ENCODE results near the gene IMP4. TPM values are rescaled to one million over a fixed set of nuclear protein-coding genes. Genes with fewer than 3 reads are reported as not detected.

IMP4 gene
- total RNA-seq, 1 experiment from 2014 or later = 120 TPM

GRCh38 chr2:130355578-130356431, 13.1 kb downstream of the IMP4 start, which contains the start of gene PTPN18:
TSS of gene PTPN18 (plus strand) at chr2:130356056. CDS start at chr2:130356108, 52 bp downstream.
- Mint-ChIP-seq H3K9me3 (ENCODE audit: unreplicated experiment) (no peaks in the 10 kb centered on the region), H3K4me3 (ENCODE audit: unreplicated experiment) (peak within 1 kb of the TSS; percentile 90), H3K36me3 (ENCODE audit: insufficient read depth, unreplicated experiment) (peaks cover 7% of the 10 kb centered on the region), H3K27me3 (ENCODE audit: insufficient read depth, unreplicated experiment) (no peaks in the 10 kb centered on the region), H3K27ac (ENCODE audit: unreplicated experiment) (peak within 1 kb of the TSS; percentile 86), H3K4me1 (ENCODE audit: low read depth, unreplicated experiment) (peaks cover 10% of the 10 kb centered on the region)
- Histone ChIP-seq H3K36me3 (ENCODE audit: control insufficient read depth, insufficient read depth, low read length) (no peaks in the 10 kb centered on the region), H3K27me3 (replicated peaks; ENCODE audit: control insufficient read depth, insufficient read depth, low read length) (no peaks in the 10 kb centered on the region), H3K4me3 (ENCODE audit: low read depth, low read length) (peak within 1 kb of the TSS; percentile 75), H3K4me1 (peaks cover 5% of the 10 kb centered on the region; the same call in 1 of the 2 replicates), H3K9me3 (no peaks in the 10 kb centered on the region)
- BruUV-seq (replicated peaks) = no TSS peak
- POLR2A ChIA-PET = interaction anchor here (1.0 to 1.8 kb wide), 2 partner anchors 13 to 17 kb away, joined by 3 to 19 read pairs; partner anchors contain the start of gene IMP4
- CTCF ChIA-PET = interaction anchor here (0.5 to 1.8 kb wide), 6 partner anchors 13 to 115 kb away, joined by 3 to 17 read pairs (median 4); partner anchors contain the start of gene IMP4
- DNase-seq = peak; percentile 90 to 94
- intact Hi-C loops (cut with micrococcal nuclease; ENCODE audit: unreplicated experiment) = loop anchor here (1.0 to 5.0 kb wide), 4 partner anchors 14 to 71 kb away; partner anchors contain the start of gene IMP4
- TF ChIP-seq, protein P1, sequence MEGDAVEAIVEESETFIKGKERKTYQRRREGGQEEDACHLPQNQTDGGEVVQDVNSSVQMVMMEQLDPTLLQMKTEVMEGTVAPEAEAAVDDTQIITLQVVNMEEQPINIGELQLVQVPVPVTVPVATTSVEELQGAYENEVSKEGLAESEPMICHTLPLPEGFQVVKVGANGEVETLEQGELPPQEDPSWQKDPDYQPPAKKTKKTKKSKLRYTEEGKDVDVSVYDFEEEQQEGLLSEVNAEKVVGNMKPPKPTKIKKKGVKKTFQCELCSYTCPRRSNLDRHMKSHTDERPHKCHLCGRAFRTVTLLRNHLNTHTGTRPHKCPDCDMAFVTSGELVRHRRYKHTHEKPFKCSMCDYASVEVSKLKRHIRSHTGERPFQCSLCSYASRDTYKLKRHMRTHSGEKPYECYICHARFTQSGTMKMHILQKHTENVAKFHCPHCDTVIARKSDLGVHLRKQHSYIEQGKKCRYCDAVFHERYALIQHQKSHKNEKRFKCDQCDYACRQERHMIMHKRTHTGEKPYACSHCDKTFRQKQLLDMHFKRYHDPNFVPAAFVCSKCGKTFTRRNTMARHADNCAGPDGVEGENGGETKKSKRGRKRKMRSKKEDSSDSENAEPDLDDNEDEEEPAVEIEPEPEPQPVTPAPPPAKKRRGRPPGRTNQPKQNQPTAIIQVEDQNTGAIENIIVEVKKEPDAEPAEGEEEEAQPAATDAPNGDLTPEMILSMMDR (IDR thresholded peaks at IDR 0.05; ENCODE audit: insufficient read depth in 1 of 2, low read depth in 1 of 2, low read length in 1 of 2, severe bottlenecking in 1 of 2, unreplicated experiment in 1 of 2) = peak; percentile 47 to 53

DNA sequence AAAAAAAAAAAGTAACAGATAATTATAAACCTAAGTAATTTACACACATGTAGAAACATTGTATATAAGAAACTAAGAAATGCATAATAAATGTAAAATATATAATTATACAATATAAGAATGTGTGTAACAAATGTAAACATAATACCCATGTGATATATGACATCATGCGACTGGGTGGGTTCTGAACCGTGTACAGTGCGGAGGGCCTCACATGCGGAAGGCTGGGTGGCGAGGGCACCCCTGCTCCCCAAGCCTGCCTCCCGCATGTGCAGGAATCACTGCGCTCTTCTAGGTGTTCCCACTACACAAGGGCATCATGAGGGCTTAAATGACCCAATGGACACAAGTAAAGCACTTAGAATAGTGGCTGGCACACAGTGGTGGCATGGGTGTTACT, 15.2 kb downstream of the IMP4 start:
- POLR2A ChIA-PET = no interaction called here
- H3K4me1 ChIP-seq = peaks cover 5% of the 10 kb centered on the region; the same call in 1 of the 2 replicates
- no peaks in the 10 kb centered on the region for H3K36me3 ChIP-seq (ENCODE audit: control insufficient read depth, insufficient read depth, low read length)
- Mint-ChIP-seq H3K4me1 (ENCODE audit: low read depth, unreplicated experiment) (peaks cover 10% of the 10 kb centered on the region), H3K27me3 (ENCODE audit: insufficient read depth, unreplicated experiment) (no peaks in the 10 kb centered on the region), H3K9me3 (ENCODE audit: unreplicated experiment) (no peaks in the 10 kb centered on the region), H3K4me3 (ENCODE audit: unreplicated experiment) (no peak overlapping the region), H3K27ac (ENCODE audit: unreplicated experiment) (no peak overlapping the region), H3K36me3 (ENCODE audit: insufficient read depth, unreplicated experiment) (no peaks in the 10 kb centered on the region)
- BruUV-seq (replicated peaks) = no TSS peak
- CTCF ChIA-PET = no interaction called here
- intact Hi-C loops (cut with micrococcal nuclease; ENCODE audit: unreplicated experiment) = loop anchor here (5.0 kb wide), 1 partner anchor 69 kb away; no protein-coding TSS in a partner anchor
- H3K27me3 ChIP-seq (replicated peaks; ENCODE audit: control insufficient read depth, insufficient read depth, low read length) = no peaks in the 10 kb centered on the region
- TF ChIP-seq, protein P1 (IDR thresholded peaks at IDR 0.05; ENCODE audit: insufficient read depth in 1 of 2, low read depth in 1 of 2, low read length in 1 of 2, severe bottlenecking in 1 of 2, unreplicated experiment in 1 of 2) = no peak
- H3K9me3 ChIP-seq = no peaks in the 10 kb centered on the region
- no peak overlapping the region for H3K4me3 ChIP-seq (ENCODE audit: low read depth, low read length)
- DNase-seq = no peak

GRCh38 chr2:130358420-130359350, 16.0 kb downstream of the IMP4 start:
- Mint-ChIP-seq H3K4me1 (ENCODE audit: low read depth, unreplicated experiment) (peaks cover 10% of the 10 kb centered on the region), H3K27ac (ENCODE audit: unreplicated experiment) (no peak overlapping the region), H3K27me3 (ENCODE audit: insufficient read depth, unreplicated experiment) (no peaks in the 10 kb centered on the region), H3K36me3 (ENCODE audit: insufficient read depth, unreplicated experiment) (no peaks in the 10 kb centered on the region), H3K4me3 (ENCODE audit: unreplicated experiment) (no peak overlapping the region), H3K9me3 (ENCODE audit: unreplicated experiment) (no peaks in the 10 kb centered on the region)
- H3K4me3 ChIP-seq (ENCODE audit: low read depth, low read length) = no peak overlapping the region
- H3K9me3 ChIP-seq = no peaks in the 10 kb centered on the region
- no TSS peak for BruUV-seq (replicated peaks)
- ChIA-PET CTCF (no interaction called here), POLR2A (no interaction called here)
- H3K27me3 ChIP-seq (replicated peaks; ENCODE audit: control insufficient read depth, insufficient read depth, low read length) = no peaks in the 10 kb centered on the region
- peaks cover 5% of the 10 kb centered on the region; the same call in 1 of the 2 replicates for H3K4me1 ChIP-seq
- DNase-seq = no peak
- TF ChIP-seq, protein P1 (IDR thresholded peaks at IDR 0.05; ENCODE audit: insufficient read depth in 1 of 2, low read depth in 1 of 2, low read length in 1 of 2, severe bottlenecking in 1 of 2, unreplicated experiment in 1 of 2) = no peak
- H3K36me3 ChIP-seq (ENCODE audit: control insufficient read depth, insufficient read depth, low read length) = no peaks in the 10 kb centered on the region
- intact Hi-C loops (cut with micrococcal nuclease; ENCODE audit: unreplicated experiment) = loop anchor here (5.0 kb wide), 1 partner anchor 69 kb away; no protein-coding TSS in a partner anchor
